ENCODE measurements around the gene ZNF182.
"Not testable (repeated sequence)": the region's sequence is repeated elsewhere in the genome, so short reads cannot be mapped to it uniquely, and the experiment has no call there.

DNA sequence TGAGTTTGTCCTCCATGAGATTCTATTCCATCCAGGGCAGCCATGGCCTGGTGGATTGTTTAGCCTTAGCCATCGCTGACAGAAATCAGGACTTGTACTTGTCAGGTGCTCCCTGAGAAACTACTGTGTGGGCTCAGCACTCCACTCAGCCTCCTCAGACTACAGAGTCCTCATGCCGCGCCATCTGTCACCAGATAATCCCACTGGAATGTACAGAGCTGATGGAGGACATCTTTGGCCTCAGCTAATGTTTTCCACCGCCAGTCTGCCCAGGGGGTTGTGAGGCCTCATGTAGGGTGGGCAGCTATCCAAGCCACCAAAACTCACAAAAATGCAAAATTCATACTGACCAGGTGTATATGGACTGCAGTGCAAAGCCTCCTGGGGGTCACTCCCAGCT is 45.6 kb downstream of the ZNF182 start:
- TF ChIP-seq, protein P1, sequence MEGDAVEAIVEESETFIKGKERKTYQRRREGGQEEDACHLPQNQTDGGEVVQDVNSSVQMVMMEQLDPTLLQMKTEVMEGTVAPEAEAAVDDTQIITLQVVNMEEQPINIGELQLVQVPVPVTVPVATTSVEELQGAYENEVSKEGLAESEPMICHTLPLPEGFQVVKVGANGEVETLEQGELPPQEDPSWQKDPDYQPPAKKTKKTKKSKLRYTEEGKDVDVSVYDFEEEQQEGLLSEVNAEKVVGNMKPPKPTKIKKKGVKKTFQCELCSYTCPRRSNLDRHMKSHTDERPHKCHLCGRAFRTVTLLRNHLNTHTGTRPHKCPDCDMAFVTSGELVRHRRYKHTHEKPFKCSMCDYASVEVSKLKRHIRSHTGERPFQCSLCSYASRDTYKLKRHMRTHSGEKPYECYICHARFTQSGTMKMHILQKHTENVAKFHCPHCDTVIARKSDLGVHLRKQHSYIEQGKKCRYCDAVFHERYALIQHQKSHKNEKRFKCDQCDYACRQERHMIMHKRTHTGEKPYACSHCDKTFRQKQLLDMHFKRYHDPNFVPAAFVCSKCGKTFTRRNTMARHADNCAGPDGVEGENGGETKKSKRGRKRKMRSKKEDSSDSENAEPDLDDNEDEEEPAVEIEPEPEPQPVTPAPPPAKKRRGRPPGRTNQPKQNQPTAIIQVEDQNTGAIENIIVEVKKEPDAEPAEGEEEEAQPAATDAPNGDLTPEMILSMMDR (IDR thresholded peaks at IDR 0.05) = not testable (repeated sequence)
- not testable (repeated sequence) for TF ChIP-seq POLR2A (IDR thresholded peaks at IDR 0.05)
